H9 (cell line): ENCODE data around the gene C17orf75. TPM values are rescaled to one million over a fixed set of nuclear protein-coding genes. Genes with fewer than 3 reads are reported as not detected.

ENCODE experiments used
- DNase-seq: peaks from one replicate; pipeline ENCODE4 v3.0.0-alpha.2; 2017
- H2AFZ ChIP-seq: one replicate; pipeline ENCODE4 v1.6.1; 2013; ENCODE audit warnings: mild to moderate bottlenecking, low read length, control low read depth, moderate library complexity
- H2AK5ac ChIP-seq: 2 replicates; pipeline ENCODE4 v1.6.1; 2013; ENCODE audit warnings: low read length, control low read depth, mixed read lengths; ENCODE audit not compliant: insufficient read length
- H2BK120ac ChIP-seq: one replicate; pipeline ENCODE4 v1.6.1; 2013; ENCODE audit warnings: low read depth, mild to moderate bottlenecking, low read length, control low read depth, inconsistent platforms; ENCODE audit not compliant: poor library complexity, severe bottlenecking
- H2BK12ac ChIP-seq: 2 replicates; pipeline ENCODE4 v1.6.1; 2013; ENCODE audit warnings: low read length, control low read depth, mixed read lengths, low read depth; ENCODE audit not compliant: insufficient read length
- H2BK15ac ChIP-seq: 2 replicates; pipeline ENCODE4 v1.6.1; 2013; ENCODE audit warnings: low read depth, low read length, control low read depth
- H2BK20ac ChIP-seq: one replicate; pipeline ENCODE4 v1.6.1; 2013; ENCODE audit warnings: low read depth, mild to moderate bottlenecking, low read length, control low read depth, inconsistent platforms; ENCODE audit not compliant: poor library complexity, severe bottlenecking
- H2BK5ac ChIP-seq: 2 replicates; pipeline ENCODE4 v1.6.1; 2013; ENCODE audit warnings: low read length, control low read depth, mixed read lengths; ENCODE audit not compliant: insufficient read length
- H3K14ac ChIP-seq: 2 replicates; pipeline ENCODE4 v1.6.1; 2013; ENCODE audit warnings: low read length, control low read depth; ENCODE audit not compliant: insufficient read depth
- H3K18ac ChIP-seq: 2 replicates; pipeline ENCODE4 v1.6.1; 2013; ENCODE audit warnings: low read depth, mild to moderate bottlenecking, mixed read lengths, low read length, control low read depth; ENCODE audit not compliant: insufficient read length
- H3K23ac ChIP-seq: 2 replicates; pipeline ENCODE4 v1.6.1; 2013; ENCODE audit warnings: low read length, control low read depth, mixed read lengths, low read depth; ENCODE audit not compliant: insufficient read length
- H3K23me2 ChIP-seq: 2 replicates; pipeline ENCODE4 v1.6.1; 2013; ENCODE audit warnings: low read depth, mild to moderate bottlenecking, mixed read lengths, low read length, control low read depth; ENCODE audit not compliant: insufficient read length, poor library complexity, severe bottlenecking
- H3K27ac ChIP-seq: 2 replicates; pipeline ENCODE4 v1.5.1; 2013; ENCODE audit warnings: low read length, control low read depth, mixed read lengths, low read depth; ENCODE audit not compliant: insufficient read length
- H3K27me3 ChIP-seq: 2 replicates; pipeline ENCODE4 v1.6.1; 2013; ENCODE audit warnings: low read length, control low read depth, inconsistent platforms; ENCODE audit not compliant: insufficient read depth
- H3K4ac ChIP-seq: 2 replicates; pipeline ENCODE4 v1.6.1; 2013; ENCODE audit warnings: low read depth, mild to moderate bottlenecking, control low read depth, inconsistent platforms, low read length, moderate library complexity
- H3K4me1 ChIP-seq: 2 replicates; pipeline ENCODE4 v1.6.1; 2013; ENCODE audit warnings: low read length, control low read depth, inconsistent platforms; ENCODE audit not compliant: insufficient read depth
- H3K4me2 ChIP-seq: 2 replicates; pipeline ENCODE4 v1.6.1; 2013; ENCODE audit warnings: low read length, control low read depth, mixed read lengths; ENCODE audit not compliant: insufficient read length, insufficient read depth
- H3K56ac ChIP-seq: 2 replicates; pipeline ENCODE4 v1.6.1; 2013; ENCODE audit warnings: low read depth, mild to moderate bottlenecking, mixed read lengths, low read length, control low read depth; ENCODE audit not compliant: insufficient read length
- H3K79me1 ChIP-seq: 2 replicates; pipeline ENCODE4 v1.6.1; 2013; ENCODE audit warnings: low read depth, mild to moderate bottlenecking, moderate library complexity, low read length, control low read depth, inconsistent platforms; ENCODE audit not compliant: insufficient read depth, poor library complexity, severe bottlenecking
- H3K79me2 ChIP-seq: 2 replicates; pipeline ENCODE4 v1.6.1; 2013; ENCODE audit warnings: low read length, control low read depth, inconsistent platforms; ENCODE audit not compliant: insufficient read depth
- H3K9ac ChIP-seq: 2 replicates; pipeline ENCODE4 v1.6.1; 2013; ENCODE audit warnings: low read length, control low read depth, mixed read lengths; ENCODE audit not compliant: insufficient read length; ENCODE audit errors: extremely low read depth
- H3K9me3 ChIP-seq: one replicate; pipeline ENCODE4 v1.6.1; 2013; ENCODE audit warnings: low read depth, low read length, inconsistent platforms; ENCODE audit not compliant: control insufficient read depth
- H3T11ph ChIP-seq: one replicate; pipeline ENCODE4 v1.6.1; 2013; ENCODE audit warnings: mild to moderate bottlenecking, low read length, control low read depth, inconsistent platforms
- H4K20me1 ChIP-seq: one replicate; pipeline ENCODE4 v1.6.1; 2013; ENCODE audit not compliant: control insufficient read depth, insufficient read length, insufficient read depth
- H4K5ac ChIP-seq: 2 replicates; pipeline ENCODE4 v1.6.1; 2013; ENCODE audit warnings: low read depth, mild to moderate bottlenecking, mixed read lengths, low read length, control low read depth; ENCODE audit not compliant: insufficient read length
- H4K8ac ChIP-seq: replicated peaks from 2 replicates; pipeline ENCODE4 v1.6.1; 2013; ENCODE audit warnings: low read length, control low read depth, mixed read lengths, low read depth; ENCODE audit not compliant: insufficient read length
- H4K91ac ChIP-seq: 2 replicates; pipeline ENCODE4 v1.6.1; 2013; ENCODE audit warnings: low read depth, mild to moderate bottlenecking, moderate library complexity, mixed read lengths, low read length, control low read depth; ENCODE audit not compliant: insufficient read length
- H3K27ac Mint-ChIP-seq, 3 experiments: 2 replicates in 2 of 3; 3 replicates in 1 of 3; pipeline ENCODE4 v1.8.0; 2020 to 2021; ENCODE audit warnings: mixed read lengths in 3 of 3, mild to moderate bottlenecking in 1 of 3, moderate library complexity in 1 of 3
- H3K27me3 Mint-ChIP-seq: 2 replicates; pipeline ENCODE4 v1.8.0; 2021; ENCODE audit warnings: low read depth, mild to moderate bottlenecking, moderate library complexity, mixed read lengths
- H3K36me3 Mint-ChIP-seq, 3 experiments: 2 replicates in 2 of 3; 3 replicates in 1 of 3; pipeline ENCODE4 v1.8.0; 2020 to 2021; ENCODE audit warnings: low read depth in 3 of 3, mixed read lengths in 3 of 3; ENCODE audit not compliant: insufficient read depth in 1 of 3
- H3K4me1 Mint-ChIP-seq, 2 experiments: 2 replicates each; pipeline ENCODE4 v1.8.0; 2020; ENCODE audit warnings: mixed read lengths in 2 of 2
- H3K4me3 Mint-ChIP-seq, 2 experiments: 2 replicates in 1 of 2; 3 replicates in 1 of 2; pipeline ENCODE4 v1.8.0; 2020 to 2021; ENCODE audit warnings: mild to moderate bottlenecking in 2 of 2, mixed read lengths in 2 of 2, moderate library complexity in 1 of 2
- H3K9me3 Mint-ChIP-seq, 2 experiments: 2 replicates in 1 of 2; 3 replicates in 1 of 2; pipeline ENCODE4 v1.8.0; 2020; ENCODE audit warnings: mild to moderate bottlenecking in 2 of 2, mixed read lengths in 2 of 2, moderate library complexity in 1 of 2
- WGBS: extraction: QIAGEN DNeasy Blood & Tissue Kit; methylation state at CpG from one replicate; pipeline ENCODE4 v1.1.7; 2013; ENCODE audit warnings: missing lambda C conversion rate, low lambda C conversion rate, mixed read lengths; ENCODE audit not compliant: insufficient read length; ENCODE audit errors: extremely low coverage; 5-methylcytosine and 5-hydroxymethylcytosine counted together
- total RNA-seq: library from RNA; stranded (reverse); gene quantifications from 2 replicates; pipeline ENCODE4 v1.2.1, GENCODE V29; 2021
- TF ChIP-seq, protein P1 (sequence below): fragments of 200-600 bp; sonication (generic); conservative IDR thresholded peaks from 3 replicates; pipeline ENCODE4 v1.8.0; 2021; ENCODE audit warnings: antibody characterized with exemption, mild to moderate bottlenecking

Gene C17orf75
- total RNA-seq, 1 experiment from 2014 or later = 40.4 TPM

GRCh38 chr17:32345951-32346600 is 4.1 kb upstream of the C17orf75 start:
- Histone ChIP-seq H4K20me1 (no peaks in the 10 kb centered on the region), H2AFZ (no peak overlapping the region), H4K5ac (no peak overlapping the region), H2BK120ac (no peak overlapping the region), H3K23me2 (peaks cover 9% of the 10 kb centered on the region), H4K8ac (no peak overlapping the region), H3K56ac (no peak overlapping the region), H4K91ac (no peak overlapping the region), H3K9ac (no peak overlapping the region), H3K79me2 (peaks cover 10% of the 10 kb centered on the region), H3T11ph (no peak overlapping the region), H2BK15ac (no peak overlapping the region), H2BK5ac (no peak overlapping the region), H3K9me3 (no peaks in the 10 kb centered on the region), H3K27ac (no peak overlapping the region), H3K14ac (no peak overlapping the region), H3K4me2 (no peak overlapping the region), H3K79me1 (no peaks in the 10 kb centered on the region), H3K18ac (no peak overlapping the region), H3K27me3 (no peaks in the 10 kb centered on the region), H3K4me1 (peaks cover 1% of the 10 kb centered on the region; the same call in 1 of the 2 replicates), H3K4ac (no peak overlapping the region), H2BK12ac (no peak overlapping the region), H3K23ac (no peak overlapping the region), H2BK20ac (no peak overlapping the region), H2AK5ac (no peak overlapping the region)
- WGBS = no CpG with 5 or more reads among the region's 11 CpGs
- Mint-ChIP-seq H3K4me1 (peaks cover 11 to 15% of the 10 kb centered on the region in 2 experiments), H3K4me3 (no peak overlapping the region), H3K36me3 (peaks cover 9 to 13% (median 9%) of the 10 kb centered on the region in 3 experiments), H3K9me3 (peaks cover 2 to 6% of the 10 kb centered on the region in 2 experiments; a peak in 3 of 5 replicates), H3K27ac (no peak overlapping the region), H3K27me3 (no peaks in the 10 kb centered on the region; the same call in 1 of the 2 replicates)
- TF ChIP-seq, protein P1, sequence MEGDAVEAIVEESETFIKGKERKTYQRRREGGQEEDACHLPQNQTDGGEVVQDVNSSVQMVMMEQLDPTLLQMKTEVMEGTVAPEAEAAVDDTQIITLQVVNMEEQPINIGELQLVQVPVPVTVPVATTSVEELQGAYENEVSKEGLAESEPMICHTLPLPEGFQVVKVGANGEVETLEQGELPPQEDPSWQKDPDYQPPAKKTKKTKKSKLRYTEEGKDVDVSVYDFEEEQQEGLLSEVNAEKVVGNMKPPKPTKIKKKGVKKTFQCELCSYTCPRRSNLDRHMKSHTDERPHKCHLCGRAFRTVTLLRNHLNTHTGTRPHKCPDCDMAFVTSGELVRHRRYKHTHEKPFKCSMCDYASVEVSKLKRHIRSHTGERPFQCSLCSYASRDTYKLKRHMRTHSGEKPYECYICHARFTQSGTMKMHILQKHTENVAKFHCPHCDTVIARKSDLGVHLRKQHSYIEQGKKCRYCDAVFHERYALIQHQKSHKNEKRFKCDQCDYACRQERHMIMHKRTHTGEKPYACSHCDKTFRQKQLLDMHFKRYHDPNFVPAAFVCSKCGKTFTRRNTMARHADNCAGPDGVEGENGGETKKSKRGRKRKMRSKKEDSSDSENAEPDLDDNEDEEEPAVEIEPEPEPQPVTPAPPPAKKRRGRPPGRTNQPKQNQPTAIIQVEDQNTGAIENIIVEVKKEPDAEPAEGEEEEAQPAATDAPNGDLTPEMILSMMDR = no peak
- no peak for DNase-seq
